HL-60 (cell line): ENCODE measurements around the gene ERBIN.

Experiments used
- GABPA ChIP-seq: IDR thresholded peaks from 2 replicates; pipeline ENCODE4 v1.6.1; 2012; ENCODE audit warnings: low read depth
- POLR2AphosphoS5 ChIP-seq: IDR thresholded peaks from 2 replicates; pipeline ENCODE4 v1.6.1; 2012; ENCODE audit warnings: low read depth
- TF ChIP-seq, protein P1 (sequence below): IDR thresholded peaks from one replicate; pipeline ENCODE4 v1.5.1; 2011; ENCODE audit warnings: low read length, control low read depth, inconsistent platforms; ENCODE audit not compliant: insufficient read depth

GRCh38 chr5:65883461-65883860, 42.9 kb upstream of the ERBIN start:
- no peak for TF ChIP-seq GABPA
- TF ChIP-seq, protein P1, sequence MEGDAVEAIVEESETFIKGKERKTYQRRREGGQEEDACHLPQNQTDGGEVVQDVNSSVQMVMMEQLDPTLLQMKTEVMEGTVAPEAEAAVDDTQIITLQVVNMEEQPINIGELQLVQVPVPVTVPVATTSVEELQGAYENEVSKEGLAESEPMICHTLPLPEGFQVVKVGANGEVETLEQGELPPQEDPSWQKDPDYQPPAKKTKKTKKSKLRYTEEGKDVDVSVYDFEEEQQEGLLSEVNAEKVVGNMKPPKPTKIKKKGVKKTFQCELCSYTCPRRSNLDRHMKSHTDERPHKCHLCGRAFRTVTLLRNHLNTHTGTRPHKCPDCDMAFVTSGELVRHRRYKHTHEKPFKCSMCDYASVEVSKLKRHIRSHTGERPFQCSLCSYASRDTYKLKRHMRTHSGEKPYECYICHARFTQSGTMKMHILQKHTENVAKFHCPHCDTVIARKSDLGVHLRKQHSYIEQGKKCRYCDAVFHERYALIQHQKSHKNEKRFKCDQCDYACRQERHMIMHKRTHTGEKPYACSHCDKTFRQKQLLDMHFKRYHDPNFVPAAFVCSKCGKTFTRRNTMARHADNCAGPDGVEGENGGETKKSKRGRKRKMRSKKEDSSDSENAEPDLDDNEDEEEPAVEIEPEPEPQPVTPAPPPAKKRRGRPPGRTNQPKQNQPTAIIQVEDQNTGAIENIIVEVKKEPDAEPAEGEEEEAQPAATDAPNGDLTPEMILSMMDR: no peak
- TF ChIP-seq POLR2AphosphoS5: no peak
